Stimulated activated CD4-positive, alpha-beta T cell treated with anti-CD3 and anti-CD28 coated beads, TNF-alpha, amount 100 ng/mL, for 4 hours (primary cell): ENCODE results near the gene CYSRT1.

ENCODE experiments used
- DNase-seq, 3 experiments: peaks; one replicate each; pipeline ENCODE4 v3.0.0-alpha.2; 2020; ENCODE audit warnings: low read depth in 3 of 3

The CYSRT1 gene

GRCh38 chr9:137190315-137190856, 34.6 kb upstream of the CYSRT1 start:
- DNase-seq: no peak

- no peak for DNase-seq
These were observed 33.7 kb upstream of the CYSRT1 start for GRCh38 chr9:137191245-137191644.

- no peak for DNase-seq
These were observed 33.1 kb upstream of the CYSRT1 start for GRCh38 chr9:137191691-137192447.

- DNase-seq: no peak
These were observed 32.6 kb upstream of the CYSRT1 start for GRCh38 chr9:137192448-137192780.

- DNase-seq: no peak
These were observed 32.1 kb upstream of the CYSRT1 start for GRCh38 chr9:137192859-137193258.

- no peak for DNase-seq
These were observed 31.2 kb upstream of the CYSRT1 start for GRCh38 chr9:137193771-137194170.

GRCh38 chr9:137194388-137194787, 30.6 kb upstream of the CYSRT1 start:
- DNase-seq: no peak

- DNase-seq: no peak
These were observed 30.1 kb upstream of the CYSRT1 start for GRCh38 chr9:137194909-137195308.

- no peak for DNase-seq
These were observed 29.3 kb upstream of the CYSRT1 start for GRCh38 chr9:137195525-137196220.

GRCh38 chr9:137198051-137198901, 26.7 kb upstream of the CYSRT1 start:
- no peak for DNase-seq

- DNase-seq: no peak
These were observed 26.1 kb upstream of the CYSRT1 start for GRCh38 chr9:137198902-137199283.

GRCh38 chr9:137199411-137200121, 25.4 kb upstream of the CYSRT1 start:
- DNase-seq: no peak

- DNase-seq: peak; percentile 89 to 98 (median 96)
These were observed 24.4 kb upstream of the CYSRT1 start, which contains the start of gene TPRN for GRCh38 chr9:137200311-137201204. TSS of gene TPRN (minus strand) at chr9:137200741. CDS start at chr9:137200711, 30 bp downstream.

GRCh38 chr9:137201205-137201868, 23.6 kb upstream of the CYSRT1 start:
- no peak for DNase-seq

GRCh38 chr9:137202966-137203365, 22.0 kb upstream of the CYSRT1 start:
- DNase-seq: no peak

GRCh38 chr9:137204731-137205125, 20.2 kb upstream of the CYSRT1 start:
- DNase-seq: no peak

- peak; percentile 83 to 93 (median 84) for DNase-seq
These were observed 19.6 kb upstream of the CYSRT1 start, which contains the start of the genes NDOR1 and TMEM203 for GRCh38 chr9:137205126-137206069. TSS of gene NDOR1 (plus strand) at chr9:137205700. CDS start at chr9:137205778, 78 bp downstream. TSS of gene TMEM203 (minus strand) at chr9:137205648. CDS start at chr9:137205414, 234 bp downstream.

- DNase-seq: no peak
These were observed 18.4 kb upstream of the CYSRT1 start for GRCh38 chr9:137206602-137207001.
